SK-N-MC (cell line): Measurements from ENCODE around the gene STXBP3.

Experiments used
- DNase-seq: peaks from one replicate; pipeline ENCODE4 v3.0.0-alpha.2; 2011; ENCODE audit warnings: low read depth, low spot score
- H3K27ac ChIP-seq: fragments of 200-600 bp; sonication (generic); 2 replicates; pipeline ENCODE4 v1.5.1; 2016; ENCODE audit warnings: mixed run types
- H3K36me3 ChIP-seq: fragments of 200-600 bp; sonication (generic); 2 replicates; pipeline ENCODE4 v1.6.1; 2017; ENCODE audit warnings: antibody characterized with exemption, low read length, mixed read lengths; ENCODE audit not compliant: insufficient read depth
- H3K4me3 ChIP-seq: fragments of 200-600 bp; sonication (generic); 2 replicates; pipeline ENCODE4 v1.5.1; 2016
- H3K9ac ChIP-seq: fragments of 200-600 bp; sonication (generic); 2 replicates; pipeline ENCODE4 v1.8.0; 2017; ENCODE audit warnings: mixed run types, mixed read lengths; ENCODE audit not compliant: insufficient read length
- H3K9me3 ChIP-seq: fragments of 200-600 bp; sonication (generic); 2 replicates; pipeline ENCODE4 v1.6.1; 2017; ENCODE audit warnings: low read depth, mild to moderate bottlenecking, antibody characterized with exemption, low read length, moderate library complexity, mixed read lengths
- EZH2 ChIP-seq: fragments of 200-600 bp; sonication (generic); IDR thresholded peaks from one replicate; pipeline ENCODE4 v1.6.1; 2017; ENCODE audit warnings: antibody characterized with exemption
- FOXP2 ChIP-seq: optimal IDR thresholded peaks from 2 replicates; pipeline ENCODE3; 2011; ENCODE audit warnings: mild to moderate bottlenecking, moderate library complexity; ENCODE audit not compliant: insufficient read depth; ENCODE audit errors: extremely low read length, control extremely low read depth
- POLR2AphosphoS5 ChIP-seq: IDR thresholded peaks from 2 replicates; pipeline ENCODE4 v1.6.1; 2012; ENCODE audit warnings: mild to moderate bottlenecking, low read depth, low read length, borderline replicate concordance

The STXBP3 gene

GRCh38 chr1:108841703-108842102 lies 95.2 kb downstream of the STXBP3 start:
- DNase-seq = no peak

DNA sequence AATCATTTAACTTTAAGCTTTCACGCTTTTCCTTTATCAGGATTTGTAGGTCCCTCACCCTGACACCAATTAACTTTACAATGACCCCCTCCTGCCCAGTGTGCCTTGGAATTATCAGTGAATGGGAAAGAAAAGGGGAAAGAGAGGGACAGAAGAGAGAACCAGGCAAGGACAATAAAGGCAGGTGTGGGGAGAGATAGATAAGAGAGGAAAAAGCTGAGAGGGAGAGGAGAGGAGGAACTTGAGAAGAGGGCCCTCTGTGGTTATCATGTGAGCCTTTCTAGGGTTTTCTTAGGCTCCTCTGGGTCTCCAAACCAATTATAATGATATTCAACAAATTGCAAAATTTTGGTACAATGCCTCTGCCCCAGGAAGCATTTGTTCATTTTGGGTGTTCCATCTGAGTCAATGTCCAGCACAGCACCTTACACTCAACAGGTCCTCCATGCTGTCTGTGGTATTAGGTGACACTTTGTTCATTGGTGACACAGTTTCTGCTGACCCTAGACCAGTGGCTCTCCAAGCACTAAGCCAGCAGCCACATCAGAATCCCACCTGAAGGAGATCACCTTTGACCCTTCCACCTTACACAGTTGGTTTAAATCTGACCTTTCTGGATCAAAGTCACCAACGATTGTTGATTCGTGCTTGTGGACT lies 96.2 kb downstream of the STXBP3 start:
- DNase-seq = no peak

More at GRCh38 chr1:108841703-108842102, 95.2 kb downstream of the STXBP3 start:
- Histone ChIP-seq H3K9ac (no peak overlapping the region), H3K4me3 (no peak overlapping the region), H3K9me3 (no peaks in the 10 kb centered on the region), H3K36me3 (no peaks in the 10 kb centered on the region), H3K27ac (no peak overlapping the region)
- no peak for TF ChIP-seq FOXP2
- no peak for TF ChIP-seq EZH2
- TF ChIP-seq POLR2AphosphoS5 = no peak

DNA sequence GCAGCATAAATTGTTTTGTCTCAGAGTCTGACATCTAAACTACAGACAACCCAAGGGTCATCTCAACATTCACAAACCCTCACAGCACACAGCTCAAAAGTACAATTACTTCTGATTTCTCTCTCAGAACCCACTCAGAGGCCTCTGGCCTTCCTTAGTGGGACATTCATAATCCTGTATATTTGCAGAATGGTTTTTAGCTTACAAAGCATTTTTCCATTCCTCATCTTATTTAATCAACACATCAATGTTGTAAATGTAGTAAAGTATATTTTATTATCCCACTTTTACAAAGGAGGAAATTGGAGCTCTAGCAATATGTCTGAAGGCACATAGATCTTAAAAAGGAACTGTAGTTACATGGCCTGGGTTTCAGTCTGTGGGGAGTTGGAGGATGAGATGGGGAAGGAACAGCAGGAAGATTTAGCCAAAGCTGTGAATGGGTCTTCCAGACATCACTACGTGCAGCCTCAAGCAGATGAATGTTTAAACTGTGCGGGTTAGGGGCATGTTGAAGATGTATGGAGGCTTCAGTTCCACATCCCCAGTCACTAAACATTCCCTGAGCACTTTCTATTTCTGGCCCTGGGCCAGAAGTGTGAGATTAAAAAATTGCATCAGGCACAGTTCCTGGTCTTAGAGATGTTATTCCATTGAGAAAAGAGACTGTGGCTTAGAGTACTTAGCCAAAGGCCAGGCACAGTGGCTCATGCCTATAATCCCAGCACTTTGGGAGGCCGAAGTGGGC lies 97.1 kb downstream of the STXBP3 start:
- no peak for DNase-seq
- no peak for TF ChIP-seq EZH2
- no peak for TF ChIP-seq FOXP2
- no peak for TF ChIP-seq POLR2AphosphoS5
- Histone ChIP-seq H3K36me3 (no peaks in the 10 kb centered on the region), H3K4me3 (no peak overlapping the region), H3K27ac (peak overlapping the region; percentile 25; the same call in 1 of the 2 replicates), H3K9me3 (no peaks in the 10 kb centered on the region), H3K9ac (no peak overlapping the region)

More for the DNA sequence above, 96.2 kb downstream of the STXBP3 start:
- H3K36me3 ChIP-seq = no peaks in the 10 kb centered on the region
- no peak overlapping the region for H3K27ac ChIP-seq
- H3K4me3 ChIP-seq = no peak overlapping the region
- no peak overlapping the region for H3K9ac ChIP-seq
- TF ChIP-seq FOXP2 (no peak), EZH2 (no peak), POLR2AphosphoS5 (no peak)
- H3K9me3 ChIP-seq = no peaks in the 10 kb centered on the region

DNA sequence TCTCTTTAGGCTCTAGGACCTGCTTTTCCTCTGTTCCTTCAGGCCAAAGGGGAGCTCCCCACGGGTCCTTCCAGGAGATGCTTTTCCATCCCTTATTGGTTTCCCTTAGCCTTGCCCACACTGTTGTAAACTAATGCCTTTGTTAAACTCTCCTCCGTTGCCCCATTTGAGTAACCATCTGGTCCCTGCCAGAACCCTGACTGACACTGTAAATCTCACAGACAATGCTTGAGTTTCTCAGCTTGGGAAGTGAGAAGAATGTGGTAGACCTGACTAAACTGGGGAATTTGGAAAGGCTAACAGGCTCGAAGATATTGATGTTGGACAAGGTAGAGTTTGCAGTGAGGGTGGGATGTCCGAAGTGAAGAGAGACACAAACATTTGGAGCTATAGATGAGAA lies 99.0 kb downstream of the STXBP3 start:
- TF ChIP-seq EZH2 (no peak), POLR2AphosphoS5 (no peak), FOXP2 (no peak)
- Histone ChIP-seq H3K9me3 (no peaks in the 10 kb centered on the region), H3K27ac (no peak overlapping the region), H3K36me3 (no peaks in the 10 kb centered on the region), H3K4me3 (no peak overlapping the region), H3K9ac (no peak overlapping the region)
- DNase-seq = no peak

DNA sequence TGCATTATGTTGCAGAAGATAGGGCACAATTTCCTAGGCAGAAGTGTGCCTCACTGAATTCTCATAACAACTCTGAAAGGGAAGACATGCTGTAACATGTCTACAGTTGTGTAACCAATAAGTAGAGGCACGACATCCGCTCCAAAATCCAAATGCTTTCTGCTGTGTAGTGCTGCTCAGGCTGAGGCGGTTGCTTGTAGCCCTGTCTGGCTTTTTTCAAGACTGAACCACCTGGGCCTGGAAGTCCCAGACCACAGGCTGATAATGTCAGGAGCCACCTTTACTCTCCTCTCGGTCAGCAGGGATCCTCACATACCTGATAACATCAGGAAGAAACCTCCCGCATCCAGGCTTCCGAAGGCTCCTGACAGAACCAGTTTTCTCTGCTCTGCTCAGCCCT lies 99.5 kb downstream of the STXBP3 start:
- H3K36me3 ChIP-seq = no peaks in the 10 kb centered on the region
- TF ChIP-seq POLR2AphosphoS5 = no peak
- no peak for TF ChIP-seq FOXP2
- no peak for TF ChIP-seq EZH2
- DNase-seq = no peak
- H3K9me3 ChIP-seq = no peaks in the 10 kb centered on the region
- H3K9ac ChIP-seq = no peak overlapping the region
- no peak overlapping the region for H3K27ac ChIP-seq
- H3K4me3 ChIP-seq = no peak overlapping the region

GRCh38 chr1:108847494-108847893 lies 101.0 kb downstream of the STXBP3 start:
- H3K27ac ChIP-seq = no peak overlapping the region
- DNase-seq = no peak
- no peaks in the 10 kb centered on the region for H3K36me3 ChIP-seq
- no peak overlapping the region for H3K9ac ChIP-seq
- no peak overlapping the region for H3K4me3 ChIP-seq
- TF ChIP-seq FOXP2 (no peak), EZH2 (no peak), POLR2AphosphoS5 (no peak)
- no peaks in the 10 kb centered on the region for H3K9me3 ChIP-seq

DNA sequence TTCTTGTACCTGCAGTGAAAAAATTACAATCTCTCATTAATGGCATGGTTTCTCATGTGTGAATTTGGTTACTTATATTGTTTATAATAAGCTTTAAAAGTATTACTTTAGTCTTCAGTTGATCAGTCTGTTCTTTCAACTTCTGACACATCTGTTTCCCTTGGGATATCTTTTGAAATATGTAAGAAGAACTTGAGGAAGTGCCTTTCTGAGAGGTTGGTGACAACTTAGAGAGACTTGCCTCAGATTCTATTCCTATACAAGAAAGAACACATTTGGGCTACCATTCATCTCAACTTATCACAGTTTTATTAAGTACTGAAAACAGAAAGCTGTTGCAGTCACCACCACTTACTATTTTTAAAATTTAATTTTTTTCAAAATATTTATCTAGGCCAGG lies 102.3 kb downstream of the STXBP3 start:
- no peak overlapping the region for H3K4me3 ChIP-seq
- H3K9ac ChIP-seq = no peak overlapping the region
- DNase-seq = no peak
- no peaks in the 10 kb centered on the region for H3K9me3 ChIP-seq
- TF ChIP-seq FOXP2 (no peak), POLR2AphosphoS5 (no peak), EZH2 (no peak)
- no peaks in the 10 kb centered on the region for H3K36me3 ChIP-seq
- no peak overlapping the region for H3K27ac ChIP-seq

DNA sequence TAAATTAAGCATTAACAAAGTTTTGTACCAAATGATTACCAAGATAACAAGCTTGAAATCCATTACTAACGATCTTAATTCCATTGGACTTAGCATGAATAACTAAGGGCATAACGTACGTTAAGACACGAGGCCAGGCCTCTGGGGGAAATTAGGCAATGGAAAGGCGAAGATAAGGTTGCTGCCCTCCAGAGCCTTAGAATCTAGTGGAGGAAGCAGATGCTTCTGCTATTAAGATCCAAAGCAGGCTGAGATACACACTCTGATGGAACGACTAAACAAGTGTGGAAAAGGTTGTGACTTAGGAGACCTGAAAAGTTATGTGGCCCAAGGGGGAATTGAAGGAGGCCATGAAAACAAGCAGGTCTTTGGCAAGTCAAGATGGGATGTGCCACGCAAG lies 104.5 kb downstream of the STXBP3 start:
- no peak for TF ChIP-seq POLR2AphosphoS5
- no peak for TF ChIP-seq EZH2
- no peak for TF ChIP-seq FOXP2
- no peak overlapping the region for H3K9ac ChIP-seq
- no peak overlapping the region for H3K27ac ChIP-seq
- no peaks in the 10 kb centered on the region for H3K9me3 ChIP-seq
- DNase-seq = no peak
- no peaks in the 10 kb centered on the region for H3K36me3 ChIP-seq
- no peak overlapping the region for H3K4me3 ChIP-seq
